GM12878 (cell line): Measurements from ENCODE around the gene IL27RA. TPM values are rescaled to one million over a fixed set of nuclear protein-coding genes. Genes with fewer than 3 reads are reported as not detected.

Source experiments
- ATAC-seq: fragments of 200-7000 bp; cut with Tn5 transposase; 3 replicates; pipeline ENCODE4 v1.9.1; 2020; ENCODE audit warnings: mild to moderate bottlenecking, moderate library complexity
- BruUV-seq: library from RNA; stranded (reverse); fragments of 400-500 nt; replicated peaks from 2 replicates; lab custom pipeline; 2021; lab: Mats Ljungman, UMichigan
- CTCF ChIA-PET: fragments of 300-600 bp; sonication (Branson Sonifier 250); formaldehyde crosslinking; extraction: SDS; loops from one replicate; lab custom pipeline; 2021; ENCODE audit warnings: inconsistent platforms; lab: Yijun Ruan, JAX
- POLR2A ChIA-PET: fragments of 350-600 bp; formaldehyde crosslinking; extraction: SDS; loops from one replicate; lab custom pipeline; 2021; ENCODE audit warnings: inconsistent platforms; lab: Charles Lee
- RAD21 ChIA-PET: fragments of 300-600 bp; sonication (Branson Sonifier 250); formaldehyde crosslinking; loops from one replicate; lab custom pipeline; 2023; ENCODE audit warnings: antibody characterized with exemption; ENCODE audit not compliant: unreplicated experiment; lab: Charles Lee
- SMC1A ChIA-PET: fragments of 300-600 bp; sonication (Branson Sonifier 250); formaldehyde crosslinking; loops from one replicate; lab custom pipeline; 2023; ENCODE audit not compliant: unreplicated experiment, uncharacterized antibody; lab: Charles Lee
- DNase-seq: peaks from one replicate; pipeline ENCODE4 v3.0.0-alpha.2; 2011; ENCODE audit warnings: low read depth, low spot score
- FAIRE-seq: peaks from 3 replicates; lab custom pipeline; 2011; peaks lifted over from hg19 to GRCh38; lab: Jason Lieb, UNC
- H2AFZ ChIP-seq: 2 replicates; pipeline ENCODE4 v1.6.0; 2011; ENCODE audit warnings: low read depth, low read length, control low read depth; ENCODE audit not compliant: control insufficient read depth
- H3K27ac ChIP-seq: 2 replicates; pipeline ENCODE4 v1.5.1; 2011; ENCODE audit warnings: control low read depth; ENCODE audit not compliant: control insufficient read depth, insufficient read depth
- H3K27me3 ChIP-seq, 2 experiments: replicated peaks in 1 of 2; 2 replicates each; pipeline versions ENCODE4 v1.6.0 to v1.6.1; 2011; ENCODE audit warnings: low read length in 1 of 2; ENCODE audit not compliant: control insufficient read depth in 2 of 2, insufficient read depth in 2 of 2
- H3K36me3 ChIP-seq, 2 experiments: 2 replicates each; pipeline ENCODE4 v1.5.1; 2011; ENCODE audit warnings: low read length in 1 of 2; ENCODE audit not compliant: control insufficient read depth in 2 of 2, insufficient read depth in 2 of 2
- H3K4me1 ChIP-seq: 2 replicates; pipeline ENCODE4 v1.6.1; 2011; ENCODE audit warnings: mild to moderate bottlenecking, low read length, moderate library complexity, mixed read lengths; ENCODE audit not compliant: control insufficient read depth, insufficient read depth
- H3K4me2 ChIP-seq: 2 replicates; pipeline ENCODE4 v1.6.0; 2011; ENCODE audit warnings: control low read depth; ENCODE audit not compliant: control insufficient read depth, insufficient read depth
- H3K4me3 ChIP-seq: fragments of 200-600 bp; sonication (generic); 2 replicates; pipeline ENCODE4 v1.5.1; 2016
- H3K79me2 ChIP-seq: 2 replicates; pipeline ENCODE4 v1.6.0; 2011; ENCODE audit warnings: low read length; ENCODE audit not compliant: control insufficient read depth, insufficient read depth
- H3K9ac ChIP-seq: 2 replicates; pipeline ENCODE4 v1.8.0; 2011; ENCODE audit warnings: low read length, control low read depth, mixed read lengths; ENCODE audit not compliant: control insufficient read depth, insufficient read depth
- H3K9me3 ChIP-seq: replicated peaks from 3 replicates; pipeline ENCODE4 v1.5.1; 2011; ENCODE audit warnings: mild to moderate bottlenecking, low read length; ENCODE audit not compliant: control insufficient read depth, insufficient read depth
- H4K20me1 ChIP-seq: 2 replicates; pipeline ENCODE4 v1.6.0; 2011; ENCODE audit not compliant: control insufficient read depth, insufficient read depth
- CHD4 ChIP-seq: fragments of 200-600 bp; sonication (generic); IDR thresholded peaks from 2 replicates; pipeline ENCODE4 v1.6.1; 2016; ENCODE audit warnings: mild to moderate bottlenecking
- DPF2 ChIP-seq: fragments of 450-650 bp; IDR thresholded peaks from 2 replicates; pipeline ENCODE4 v1.6.1; 2017; ENCODE audit warnings: mild to moderate bottlenecking
- GATAD2B ChIP-seq: fragments of 450-650 bp; conservative IDR thresholded peaks from 2 replicates; pipeline ENCODE4 v1.6.1; 2017; ENCODE audit warnings: low read depth, mild to moderate bottlenecking, moderate library complexity
- MEF2A ChIP-seq: IDR thresholded peaks from 2 replicates; pipeline ENCODE4 v1.6.1; 2011; ENCODE audit warnings: low read depth, mild to moderate bottlenecking, low read length, moderate library complexity; ENCODE audit not compliant: insufficient read depth
- NRF1 ChIP-seq: conservative IDR thresholded peaks from 2 replicates; pipeline ENCODE4 v1.6.1; 2011; ENCODE audit warnings: mild to moderate bottlenecking, low read depth, low read length, improper control_type of control experiment
- SRF ChIP-seq, 2 experiments: IDR thresholded peaks; 2 replicates each; pipeline ENCODE4 v1.6.1; 2011; ENCODE audit warnings: low read depth in 2 of 2, low read length in 2 of 2, mild to moderate bottlenecking in 1 of 2, moderate library complexity in 1 of 2
- TBL1XR1 ChIP-seq: IDR thresholded peaks from 2 replicates; pipeline ENCODE4 v1.6.1; 2012; ENCODE audit warnings: low read depth, low read length, improper control_type of control experiment
- TCF12 ChIP-seq: IDR thresholded peaks from 2 replicates; pipeline ENCODE4 v1.6.1; 2011; ENCODE audit warnings: low read depth, mild to moderate bottlenecking, low read length
- TCF7 ChIP-seq: IDR thresholded peaks from 2 replicates; pipeline ENCODE4 v1.6.1; 2014; ENCODE audit warnings: antibody characterized with exemption, borderline replicate concordance
- WGBS: methylation state at CpG from one replicate; pipeline ENCODE4 v1.1.6; 2016; ENCODE audit warnings: low lambda C conversion rate; ENCODE audit not compliant: insufficient replicate concordance, insufficient coverage; ENCODE audit errors: missing lambda C conversion rate; 5-methylcytosine and 5-hydroxymethylcytosine counted together
- in situ Hi-C: fragments of 300-500 bp; cut with MboI; formaldehyde crosslinking; loops from 9 replicates; pipeline ENCODE4 v1.14.3; 2018; ENCODE audit warnings: mixed read lengths
- intact Hi-C: fragments of 100-400 bp; cut with micrococcal nuclease; formaldehyde crosslinking; loops from one replicate; pipeline ENCODE4 v1.14.2; 2022; ENCODE audit not compliant: unreplicated experiment
- polyA plus RNA-seq, 11 experiments: library from polyadenylated mRNA; depleted of rRNA in 4 of 11; unstranded in 6 of 11; stranded (reverse) in 5 of 11; fragments of >200 nt; fragmentation: Nextera tagmentation in 4 of 11; fragmentation: Illumina TruSeq in 1 of 11; extraction: Ambion mirVana in 4 of 11; extraction: Trizol in 1 of 11; gene quantifications; 1 replicate in 1 of 11; 2 replicates in 10 of 11; pipeline versions ENCODE4 v1.2.1 to v1.2.3, GENCODE V29; 2011 to 2016; ENCODE audit warnings: inconsistent platforms in 2 of 11, missing spikeins in 2 of 11, low read depth in 1 of 11
- total RNA-seq, 4 experiments: library from RNA; depleted of rRNA in 3 of 4; stranded (reverse); fragments of >200 nt in 3 of 4; fragmentation: Illumina TruSeq in 1 of 4; extraction: Trizol in 1 of 4; gene quantifications; 2 replicates each; pipeline versions ENCODE4 v1.2.1 to v1.2.3, GENCODE V29; 2013 to 2021

Gene IL27RA
- total and polyA plus RNA-seq, 10 of the 15 experiments (the other 5 are each of a cell fraction or from before 2014, with no cell fraction given) = 8.4 to 63.5 (median 41.2) TPM

DNA sequence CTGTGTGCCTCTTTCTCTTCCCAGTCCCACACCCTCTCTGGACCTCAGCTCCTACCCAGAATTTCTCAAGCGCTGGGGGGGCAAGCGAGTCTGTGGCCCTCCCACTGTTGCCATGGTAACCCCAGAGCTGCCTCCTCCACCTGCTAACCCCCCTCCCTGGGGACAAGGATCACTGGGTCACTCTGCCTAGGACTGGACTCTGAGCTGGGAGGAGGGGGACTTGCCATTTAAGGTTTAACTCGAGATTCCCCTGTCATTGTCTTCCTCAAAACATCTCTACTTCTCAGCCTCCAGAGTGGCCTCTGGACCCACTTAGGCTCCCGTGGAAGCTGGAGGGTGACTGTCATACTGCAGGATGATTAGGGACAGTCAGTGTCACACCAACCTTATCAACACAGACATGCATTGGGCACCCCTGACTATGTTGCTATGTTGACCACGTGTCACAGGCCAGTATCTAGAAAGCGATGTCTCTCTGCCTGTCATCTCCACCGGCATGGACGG, 28.1 kb downstream of the IL27RA start:
- Histone ChIP-seq H3K9ac (no peak overlapping the region), H4K20me1 (no peaks in the 10 kb centered on the region; the same call in 1 of the 2 replicates), H3K27ac (no peak overlapping the region), H3K4me3 (no peak overlapping the region)
- intact Hi-C loops = no loop called here
- FAIRE-seq (no peak), DNase-seq (no peak)
- TF ChIP-seq TCF7 (no peak), GATAD2B (no peak), DPF2 (no peak), TCF12 (no peak), MEF2A (no peak), CHD4 (no peak), NRF1 (no peak), SRF (IDR thresholded peaks at IDR 0.05; ENCODE audit: low read depth in 2 of 2, low read length in 2 of 2) (no peak), TBL1XR1 (no peak)
- TF ChIP-seq, all 136 proteins: peak for 0
- CTCF ChIA-PET = interaction anchor here (0.6 to 5.3 kb wide), 40 partner anchors 11 to 627 kb away, joined by 3 to 110 read pairs (median 4); partner anchors contain the start of genes ASF1B, DCAF15, IL27RA and MISP3
- no peaks in the 10 kb centered on the region for H3K4me1 ChIP-seq
- RAD21 ChIA-PET = interaction anchor here (0.9 to 2.1 kb wide), 11 partner anchors 10 to 180 kb away, joined by 3 to 12 read pairs (median 4); partner anchors contain the start of genes ASF1B, IL27RA and MISP3
- H3K36me3 ChIP-seq = no peaks in the 10 kb centered on the region
- peak; percentile 41 for ATAC-seq
- POLR2A ChIA-PET = interaction anchor here (0.6 to 1.0 kb wide), 5 partner anchors 12 to 104 kb away, joined by 3 to 4 read pairs (median 3); partner anchors contain the start of gene IL27RA
- SMC1A ChIA-PET = interaction anchor here (0.9 to 2.6 kb wide), 12 partner anchors 9 to 188 kb away, joined by 3 to 20 read pairs (median 6); partner anchors contain the start of genes ASF1B, IL27RA and MISP3
- no peaks in the 10 kb centered on the region for H3K9me3 ChIP-seq
- in situ Hi-C loops = loop anchor here (25.0 kb wide), 1 partner anchor 772 kb away; no protein-coding TSS in a partner anchor
- H3K79me2 ChIP-seq = no peaks in the 10 kb centered on the region
- no TSS peak for BruUV-seq
- H3K4me2 ChIP-seq = no peak overlapping the region
- WGBS = 40% methylated on average over 8 of the region's 8 CpGs
- H3K27me3 ChIP-seq = peaks cover 0 to 6% of the 10 kb centered on the region in 2 experiments
- no peak overlapping the region for H2AFZ ChIP-seq
